GM10248 (cell line): Measurements from ENCODE around the gene ASS1.

Experiments
- CTCF ChIA-PET: fragments of 300-600 bp; sonication (Branson Sonifier 250); formaldehyde crosslinking; extraction: SDS; loops from one replicate; lab custom pipeline; 2021; ENCODE audit warnings: antibody characterized with exemption; lab: Yijun Ruan, JAX
- POLR2A ChIA-PET: fragments of 350-650 bp; sonication (Branson Sonifier 250); formaldehyde crosslinking; extraction: SDS; loops from one replicate; lab custom pipeline; 2020; ENCODE audit warnings: antibody characterized with exemption; lab: Yijun Ruan, JAX
- DNase-seq: peaks from one replicate; pipeline ENCODE4 v3.0.0; 2012; ENCODE audit errors: extremely low spot score
- CTCF ChIP-seq: IDR thresholded peaks from 2 replicates; pipeline ENCODE4 v1.5.1; 2012; ENCODE audit warnings: mild to moderate bottlenecking, low read depth; ENCODE audit errors: extremely low read depth, missing control alignments, control extremely low read depth

Gene ASS1

GRCh38 chr9:130543368-130543767, 98.6 kb downstream of the ASS1 start:
- no peak for DNase-seq
- TF ChIP-seq CTCF, result no peak
- ChIA-PET CTCF (interaction anchor here (1.8 kb wide), 1 partner anchor 141 kb away, joined by 4 read pairs; no protein-coding TSS in a partner anchor), POLR2A (no interaction called here)

GRCh38 chr9:130543859-130544258, 99.1 kb downstream of the ASS1 start:
- ChIA-PET POLR2A (no interaction called here), CTCF (interaction anchor here (1.8 kb wide), 1 partner anchor 141 kb away, joined by 4 read pairs; no protein-coding TSS in a partner anchor)
- DNase-seq, result no peak
- no peak for TF ChIP-seq CTCF

- POLR2A ChIA-PET, result no interaction called here
- CTCF ChIA-PET, result interaction anchor here (1.8 kb wide), 1 partner anchor 140 kb away, joined by 4 read pairs; no protein-coding TSS in a partner anchor
- no peak for TF ChIP-seq CTCF
- no peak for DNase-seq
Observed at GRCh38 chr9:130544364-130544763, 99.6 kb downstream of the ASS1 start.

- POLR2A ChIA-PET, result no interaction called here
Observed at GRCh38 chr9:130548103-130548502, 103.3 kb downstream of the ASS1 start.

GRCh38 chr9:130549093-130549735, 104.5 kb downstream of the ASS1 start:
- TF ChIP-seq CTCF, result no peak
- CTCF ChIA-PET, result no interaction called here
- no peak for DNase-seq
- POLR2A ChIA-PET, result interaction anchor here (0.6 kb wide), 1 partner anchor 179 kb away, joined by 8 read pairs; no protein-coding TSS in a partner anchor

More at GRCh38 chr9:130548103-130548502, 103.3 kb downstream of the ASS1 start:
- CTCF ChIA-PET, result no interaction called here
- DNase-seq, result no peak
- TF ChIP-seq CTCF, result no peak
